Uterus (tissue), 4 donors: ENCODE data around the gene COL23A1. TPM values are rescaled to one million over a fixed set of nuclear protein-coding genes. Genes with fewer than 3 reads are reported as not detected.

Source experiments
- DNase-seq, 2 donors: peaks; one replicate each; pipeline ENCODE4 v3.0.0-alpha.2; 2019 to 2020
- H3K27ac ChIP-seq, 2 donors: fragments of 200-600 bp; sonication (generic); 1 replicate in 1 of 2; 2 replicates in 1 of 2; pipeline ENCODE4 v1.5.1; 2016 to 2018
- H3K27me3 ChIP-seq, 2 donors: fragments of 200-600 bp; sonication (generic); one replicate each; pipeline ENCODE4 v1.5.1; 2018 to 2019; ENCODE audit warnings: control low read depth in 1 of 2
- H3K36me3 ChIP-seq, 2 donors: fragments of 200-600 bp; sonication (generic); one replicate each; pipeline ENCODE4 v1.5.1; 2019; ENCODE audit warnings: control low read depth in 1 of 2
- H3K4me1 ChIP-seq, 2 donors: fragments of 200-600 bp; sonication (generic); one replicate each; pipeline ENCODE4 v1.5.1; 2018 to 2019; ENCODE audit warnings: control low read depth in 1 of 2
- H3K4me3 ChIP-seq, 2 donors: fragments of 200-600 bp; sonication (generic); 1 replicate in 1 of 2; 2 replicates in 1 of 2; pipeline ENCODE4 v1.5.1; 2018 to 2019; ENCODE audit warnings: mild to moderate bottlenecking in 1 of 2
- H3K9me3 ChIP-seq, 2 donors: fragments of 200-600 bp; sonication (generic); one replicate each; pipeline ENCODE4 v1.5.1; 2019; ENCODE audit warnings: control low read depth in 1 of 2
- CTCF ChIP-seq, 4 experiments: fragments of 200-600 bp in 2 of 4; fragments of 450-650 bp in 2 of 4; sonication (generic) in 2 of 4; IDR thresholded peaks; one replicate each; pipeline ENCODE4 v1.5.1; 2016 to 2019; ENCODE audit warnings: antibody characterized with exemption in 4 of 4, mild to moderate bottlenecking in 2 of 4, moderate library complexity in 1 of 4
- POLR2A ChIP-seq, 2 donors: fragments of 450-650 bp; IDR thresholded peaks; one replicate each; pipeline ENCODE4 v1.6.1; 2016; ENCODE audit warnings: antibody characterized with exemption in 2 of 2, mild to moderate bottlenecking in 1 of 2, moderate library complexity in 1 of 2
- intact Hi-C: fragments of 100-400 bp; cut with DNase I; formaldehyde crosslinking; loops from one replicate; pipeline ENCODE4 v1.15.1; 2023; ENCODE audit warnings: low total_unique reads
- total RNA-seq, 4 donors: library from RNA; depleted of rRNA in 3 of 4; stranded (reverse); fragments of >200 nt in 3 of 4; gene quantifications; one replicate each; pipeline versions ENCODE4 v1.1.0 to v1.2.4, GENCODE V29; 2014 to 2023
- donor health status: DM: yes; HTN: yes; CAD: no.

The COL23A1 gene
- total RNA-seq, 4 donors from 2014 or later, result 0.85 to 7.6 (median 2.0) TPM; not detected in 1

- no peak for DNase-seq
- no peak overlapping the region for H3K4me3 ChIP-seq
- TF ChIP-seq CTCF (IDR thresholded peaks at IDR 0.05), result no peak
- TF ChIP-seq POLR2A (IDR thresholded peaks at IDR 0.05), result no peak
- no peaks in the 10 kb centered on the region for H3K9me3 ChIP-seq
- H3K27ac ChIP-seq, result no peak overlapping the region
- H3K27me3 ChIP-seq, result no peaks in the 10 kb centered on the region
- H3K4me1 ChIP-seq, result no peaks in the 10 kb centered on the region
- intact Hi-C loops, result no loop called here
- H3K36me3 ChIP-seq, result no peaks in the 10 kb centered on the region
Observed at GRCh38 chr5:178250263-178250662, 339.9 kb downstream of the COL23A1 start.

DNA sequence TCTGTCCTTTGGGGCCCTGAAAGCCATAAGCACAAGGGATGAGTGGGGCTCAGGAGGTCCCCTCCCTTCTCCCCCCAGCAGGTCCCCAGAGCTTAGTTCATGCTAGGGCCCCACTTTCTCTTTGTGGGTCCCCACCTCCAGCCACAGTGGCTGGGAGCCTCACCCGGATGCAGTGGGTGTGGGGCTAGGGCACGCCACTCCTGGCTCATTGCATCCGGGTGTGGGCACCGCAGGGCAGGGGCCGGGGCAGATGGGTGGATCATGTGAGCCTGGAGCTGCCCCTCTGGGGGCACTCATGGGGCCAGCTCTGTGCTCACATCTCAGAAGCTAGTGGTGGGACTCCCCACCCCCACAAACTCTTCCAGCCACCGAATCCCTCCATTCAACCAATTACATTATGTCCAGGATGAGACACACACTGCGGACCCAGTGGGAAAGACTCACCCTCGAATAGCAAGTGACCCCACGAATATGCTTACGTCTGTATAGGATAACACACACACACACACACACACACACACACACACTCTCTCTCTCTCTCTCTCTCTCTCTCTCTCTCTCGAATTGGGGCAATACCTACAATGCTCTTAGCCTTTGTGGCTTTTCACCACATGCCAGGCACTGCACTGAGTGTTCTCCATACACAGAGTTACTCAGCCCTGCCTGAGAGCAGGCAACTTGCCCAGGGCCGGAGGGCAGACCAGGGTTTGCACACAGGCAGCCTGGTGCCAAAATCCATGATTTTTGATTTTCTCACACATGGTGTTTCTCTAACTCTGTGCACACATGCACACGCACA lies 340.8 kb downstream of the COL23A1 start:
- intact Hi-C loops, result no loop called here
- H3K27me3 ChIP-seq, result no peaks in the 10 kb centered on the region
- TF ChIP-seq POLR2A (IDR thresholded peaks at IDR 0.05) (no peak), CTCF (IDR thresholded peaks at IDR 0.05) (no peak)
- H3K36me3 ChIP-seq, result no peaks in the 10 kb centered on the region
- H3K9me3 ChIP-seq, result no peaks in the 10 kb centered on the region
- H3K4me3 ChIP-seq, result no peak overlapping the region
- no peak for DNase-seq
- H3K4me1 ChIP-seq, result no peaks in the 10 kb centered on the region
- no peak overlapping the region for H3K27ac ChIP-seq

DNA sequence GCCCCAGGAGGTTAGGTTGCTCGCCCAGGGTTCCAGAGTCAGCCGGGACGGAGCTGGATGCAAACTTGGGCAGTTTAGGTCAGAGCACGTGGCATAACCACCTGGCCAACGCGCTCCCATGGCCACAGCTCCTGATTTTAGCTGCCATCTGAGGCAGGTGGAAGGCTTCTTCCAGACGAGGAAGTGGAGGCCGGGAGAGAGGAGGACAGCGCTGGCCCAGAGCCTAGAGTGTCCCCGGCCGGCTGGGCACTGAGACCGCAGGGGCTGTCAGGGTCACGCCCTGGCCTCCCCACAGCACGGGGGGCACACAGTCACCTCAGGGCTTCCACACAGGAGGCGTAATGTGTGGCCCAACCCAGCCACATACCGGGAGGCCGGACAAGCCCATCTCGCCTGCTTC lies 341.4 kb downstream of the COL23A1 start:
- Histone ChIP-seq H3K4me1 (no peaks in the 10 kb centered on the region), H3K27ac (no peak overlapping the region), H3K27me3 (no peaks in the 10 kb centered on the region), H3K4me3 (no peak overlapping the region), H3K36me3 (no peaks in the 10 kb centered on the region), H3K9me3 (no peaks in the 10 kb centered on the region)
- no peak for DNase-seq
- TF ChIP-seq POLR2A (IDR thresholded peaks at IDR 0.05) (no peak), CTCF (IDR thresholded peaks at IDR 0.05) (no peak)
- intact Hi-C loops, result no loop called here

GRCh38 chr5:178247481-178248456 lies 342.4 kb downstream of the COL23A1 start:
- no peak for TF ChIP-seq CTCF (IDR thresholded peaks at IDR 0.05)
- Histone ChIP-seq H3K27ac (no peak overlapping the region), H3K4me3 (no peak overlapping the region), H3K4me1 (no peaks in the 10 kb centered on the region), H3K27me3 (no peaks in the 10 kb centered on the region), H3K36me3 (no peaks in the 10 kb centered on the region), H3K9me3 (no peaks in the 10 kb centered on the region)
- intact Hi-C loops, result no loop called here
- no peak for DNase-seq
